ENCODE measurements around the gene PPP1R16B.
A peak's percentile ranks its signal among the peaks of the same experiment; 100 is the strongest.

The PPP1R16B gene

GRCh38 chr20:38828514-38829295 is 23.2 kb downstream of the PPP1R16B start:
- DNase-seq = no peak

DNA sequence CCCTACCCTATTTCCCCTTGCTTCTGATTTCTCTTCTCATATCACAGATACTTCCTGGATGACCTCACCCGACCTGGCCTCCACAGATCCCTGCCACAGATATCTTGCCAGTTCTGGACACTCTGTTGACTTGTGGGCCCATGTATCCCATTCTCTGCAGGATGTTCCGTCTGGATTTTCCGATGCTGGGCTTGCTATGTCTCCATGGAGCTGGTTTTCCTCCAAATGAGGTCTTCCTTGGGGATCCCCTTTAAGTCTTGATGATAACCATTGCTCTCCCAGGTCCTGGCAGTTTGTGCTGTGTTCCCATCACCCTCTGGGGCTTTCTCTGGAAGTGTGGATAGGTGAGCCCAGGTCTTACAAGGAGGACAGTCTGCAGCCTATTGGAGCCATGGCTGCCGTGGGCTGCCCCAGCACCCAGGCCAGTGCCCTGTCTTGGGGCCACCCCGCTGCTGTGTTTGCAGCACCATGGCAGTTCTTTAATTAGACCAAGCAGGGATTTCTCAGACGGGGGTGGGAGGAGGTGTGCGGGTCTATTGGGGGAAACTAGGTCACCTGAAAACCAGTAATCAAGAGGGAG is 23.9 kb downstream of the PPP1R16B start:
- DNase-seq = no peak

DNA sequence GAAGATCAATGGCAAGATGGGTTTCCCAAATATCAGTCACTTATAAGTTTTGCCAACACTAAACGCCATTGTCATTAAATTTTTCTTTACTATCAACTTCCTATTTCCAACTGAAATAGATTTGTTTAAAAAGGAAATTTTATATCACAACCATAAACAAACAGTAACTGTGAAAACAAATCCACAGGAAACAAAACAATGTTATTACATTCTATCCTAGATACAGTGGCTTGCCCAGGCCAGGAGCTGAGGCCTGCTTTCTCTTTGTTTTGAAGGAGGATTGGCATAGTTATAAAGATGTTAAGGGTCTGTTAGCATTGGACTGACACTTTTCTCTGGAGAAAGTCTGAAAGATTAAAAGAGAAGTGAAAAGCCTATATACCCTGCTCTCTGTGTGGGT is 24.9 kb downstream of the PPP1R16B start:
- no peak for DNase-seq

DNA sequence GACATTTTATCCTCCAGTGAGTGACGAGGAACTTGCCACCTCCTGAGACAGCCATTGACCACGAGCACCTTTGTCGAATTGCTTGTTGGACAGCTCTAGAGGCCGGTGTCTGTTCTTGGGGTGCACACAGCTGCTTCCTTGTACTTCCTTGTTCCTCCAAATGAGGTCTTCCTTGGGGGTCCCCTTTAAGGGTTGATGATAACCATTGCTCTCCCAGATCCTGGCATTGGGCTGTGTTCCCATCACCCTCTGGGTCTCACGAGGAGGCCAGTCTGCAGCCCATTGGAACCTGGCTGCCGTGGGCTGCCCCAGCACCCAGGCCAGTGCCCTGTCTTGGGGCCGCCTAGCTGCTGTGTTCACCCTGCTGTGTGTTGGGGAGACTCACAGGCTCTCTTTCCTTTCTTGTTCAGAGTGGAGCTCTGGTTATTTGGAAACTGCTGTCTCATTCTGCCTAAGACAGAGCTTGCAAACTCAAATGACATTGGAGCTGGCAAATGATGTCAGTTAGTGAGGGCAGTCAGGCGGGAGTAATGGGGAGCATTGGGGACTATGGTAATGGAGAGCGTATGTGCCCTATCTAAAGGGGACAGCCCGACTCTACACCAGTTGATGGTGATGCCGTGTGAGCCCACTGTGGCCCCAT is 25.7 kb downstream of the PPP1R16B start:
- no peak for DNase-seq

- no peak for DNase-seq
These were observed 26.6 kb downstream of the PPP1R16B start for GRCh38 chr20:38831995-38832620.

- DNase-seq = no peak
These were observed 27.8 kb downstream of the PPP1R16B start for GRCh38 chr20:38833154-38833856.

DNA sequence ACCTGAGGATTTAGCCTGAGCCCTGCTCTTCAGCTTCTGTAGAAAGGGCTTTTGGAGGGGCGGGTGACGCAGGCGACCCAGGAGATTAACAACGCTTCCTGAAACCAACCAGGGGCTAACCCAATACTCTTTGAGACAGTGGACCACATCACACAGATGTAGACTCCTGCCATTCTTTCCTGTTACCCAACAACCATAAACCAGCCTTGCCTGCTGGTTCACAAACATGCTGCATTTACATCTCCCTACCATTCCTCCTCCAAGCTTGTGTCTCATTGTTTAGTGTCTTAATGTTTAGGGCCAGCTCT is 28.3 kb downstream of the PPP1R16B start:
- peak; percentile 26 for DNase-seq

DNA sequence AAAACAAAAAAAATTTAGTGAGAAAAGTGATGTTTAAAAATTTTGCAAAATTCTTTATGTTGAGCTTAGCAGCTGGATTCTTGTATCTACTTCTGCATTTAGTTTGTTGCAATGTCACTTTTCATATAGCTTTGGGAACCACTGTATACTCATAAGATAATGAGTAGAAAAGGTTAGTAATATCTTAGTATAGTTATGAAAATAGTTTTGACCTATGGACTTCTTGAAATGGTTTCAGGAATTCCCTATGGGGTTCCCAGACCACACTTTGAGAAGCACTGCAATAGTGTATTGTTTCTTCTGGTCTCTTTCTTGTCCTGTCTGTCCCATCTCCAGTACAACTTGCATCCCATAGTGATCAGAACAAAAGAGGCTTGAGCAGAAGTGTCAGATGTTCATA is 29.4 kb downstream of the PPP1R16B start:
- no peak for DNase-seq

DNA sequence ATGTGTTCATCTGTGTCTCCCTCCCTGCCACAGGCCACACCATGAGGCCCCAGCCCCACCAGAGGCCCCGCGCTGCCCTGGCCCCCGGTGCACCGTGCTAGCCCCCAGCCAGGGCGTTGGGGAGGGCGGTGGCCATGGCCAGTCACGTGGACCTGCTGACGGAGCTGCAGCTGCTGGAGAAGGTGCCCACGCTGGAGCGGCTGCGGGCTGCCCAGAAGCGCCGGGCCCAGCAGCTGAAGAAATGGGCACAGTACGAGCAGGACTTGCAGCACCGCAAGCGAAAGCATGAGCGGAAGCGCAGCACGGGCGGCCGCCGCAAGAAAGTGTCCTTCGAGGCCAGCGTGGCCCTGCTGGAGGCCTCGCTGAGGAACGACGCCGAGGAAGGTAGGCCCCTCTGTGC is 30.3 kb downstream of the PPP1R16B start:
- DNase-seq = no peak

DNA sequence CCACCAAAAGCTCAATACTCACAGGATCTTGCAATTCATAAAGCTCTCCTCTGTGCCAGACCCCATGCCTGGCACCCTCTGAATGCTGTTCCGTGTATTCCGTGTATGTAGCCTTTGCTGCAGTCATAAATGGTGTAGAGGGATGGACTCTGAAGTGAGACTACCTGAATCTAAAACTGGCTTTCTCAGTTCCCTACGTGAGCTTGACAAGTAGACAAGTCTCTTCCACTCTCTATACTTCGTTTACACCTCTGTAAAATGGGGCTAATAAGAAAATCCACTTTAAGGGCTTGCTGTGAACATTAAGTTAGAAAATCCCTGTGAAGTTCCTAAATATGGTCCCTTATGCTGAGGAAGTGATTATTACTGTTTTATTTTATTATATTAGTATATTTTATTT is 31.5 kb downstream of the PPP1R16B start:
- DNase-seq = no peak

DNA sequence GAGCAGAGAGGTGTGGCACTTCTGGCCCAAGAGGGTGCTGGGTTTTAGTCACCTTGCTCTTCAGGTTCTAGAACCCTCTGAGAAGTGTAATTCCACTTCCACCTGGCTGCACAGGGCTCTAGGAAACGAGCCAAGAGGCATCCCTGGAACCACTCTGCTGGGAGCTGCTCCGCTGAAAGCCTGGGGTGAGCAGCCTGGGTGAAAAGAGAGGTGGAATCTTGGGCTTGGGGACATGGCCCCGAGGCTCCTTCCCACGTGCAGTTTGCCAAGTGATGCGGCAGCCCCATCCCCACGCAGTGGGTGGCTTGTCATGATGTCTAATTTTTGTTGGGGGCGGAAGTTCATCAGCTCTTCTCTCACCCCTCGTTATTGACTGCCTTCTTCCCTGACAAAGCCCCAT is 32.8 kb downstream of the PPP1R16B start:
- DNase-seq = no peak

DNA sequence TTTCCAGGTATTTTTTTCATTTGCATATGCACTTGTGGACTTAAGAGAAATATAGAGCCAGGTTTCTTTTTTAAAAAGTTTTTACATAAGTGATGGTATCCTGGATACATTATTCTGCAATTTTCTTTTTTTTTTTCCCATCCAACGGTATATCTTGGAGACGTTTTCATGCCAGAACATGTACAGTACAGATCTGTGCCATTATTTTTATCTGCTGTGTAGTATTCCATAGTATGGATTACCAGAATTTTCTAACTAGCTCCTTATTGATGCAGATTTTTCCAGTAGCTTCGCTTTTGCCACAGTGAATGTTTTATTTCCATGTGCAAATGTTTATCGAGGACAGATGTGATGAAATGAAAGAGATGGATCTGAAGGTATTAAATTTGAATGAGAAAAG is 34.1 kb downstream of the PPP1R16B start:
- DNase-seq = no peak

- DNase-seq = peak; percentile 28
These were observed 34.8 kb downstream of the PPP1R16B start for GRCh38 chr20:38840053-38840893.

- DNase-seq = no peak
These were observed 35.5 kb downstream of the PPP1R16B start for GRCh38 chr20:38840894-38841470.

DNA sequence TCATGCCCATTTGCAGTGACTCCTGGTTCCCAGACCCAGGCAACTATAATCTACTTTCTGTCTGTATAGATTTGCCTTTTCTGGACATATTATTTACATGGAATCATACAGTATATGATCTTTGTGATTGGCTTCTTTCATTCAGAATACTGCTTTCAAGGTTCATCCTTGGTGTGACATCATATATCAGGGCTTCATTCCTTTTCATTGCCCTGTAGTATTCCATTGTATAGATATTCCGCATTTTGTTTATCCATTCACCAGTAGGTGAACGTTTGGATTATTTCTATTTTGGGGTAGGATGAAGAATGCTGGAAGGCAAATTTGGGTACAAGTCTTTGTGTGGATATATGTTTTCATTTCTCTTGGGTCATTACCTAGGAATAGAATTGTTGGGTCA is 36.1 kb downstream of the PPP1R16B start:
- no peak for DNase-seq

DNA sequence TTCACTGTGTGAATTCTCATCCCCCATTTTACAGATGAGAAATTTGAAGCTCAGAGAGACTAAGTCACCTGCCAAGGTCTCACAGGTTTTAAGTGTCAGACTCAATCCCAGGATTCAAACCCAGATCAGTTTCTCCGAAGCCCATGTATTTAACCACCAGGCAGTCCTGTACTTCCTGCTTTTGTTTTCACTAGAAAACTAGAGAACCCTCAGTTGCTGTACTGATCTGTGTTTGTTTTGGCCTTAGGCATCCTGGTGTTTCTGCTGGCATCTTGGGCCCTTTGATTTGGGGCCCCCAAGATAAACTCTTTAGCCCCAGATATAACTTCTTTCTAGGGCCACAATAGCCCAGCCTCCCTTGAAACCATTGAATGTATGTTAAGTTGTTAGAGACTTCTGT is 36.5 kb downstream of the PPP1R16B start:
- no peak for DNase-seq

- no peak for DNase-seq
These were observed 37.1 kb downstream of the PPP1R16B start for GRCh38 chr20:38842558-38842981.

DNA sequence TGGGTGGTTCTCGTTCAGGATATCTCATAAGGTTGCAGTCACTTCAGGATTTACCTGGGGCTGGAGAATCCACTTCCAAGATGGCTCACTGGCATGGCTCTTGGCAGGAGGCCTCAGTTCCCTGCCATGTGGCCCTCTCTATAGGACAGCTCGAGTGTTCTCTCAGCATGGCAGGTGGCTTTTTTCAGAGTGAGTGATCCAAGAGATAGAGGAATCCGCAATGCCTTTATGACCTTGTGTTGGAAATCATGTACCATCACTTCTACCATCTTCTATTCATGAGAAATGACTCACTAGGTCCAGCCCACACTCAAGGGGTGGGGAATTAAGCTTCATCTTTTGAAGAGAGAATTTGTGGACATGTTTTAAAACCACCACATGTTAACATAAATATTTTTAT is 37.8 kb downstream of the PPP1R16B start:
- DNase-seq = no peak

GRCh38 chr20:38844963-38845362 is 39.5 kb downstream of the PPP1R16B start:
- no peak for DNase-seq

- DNase-seq = no peak
These were observed 42.3 kb downstream of the PPP1R16B start for GRCh38 chr20:38847840-38848239.

DNA sequence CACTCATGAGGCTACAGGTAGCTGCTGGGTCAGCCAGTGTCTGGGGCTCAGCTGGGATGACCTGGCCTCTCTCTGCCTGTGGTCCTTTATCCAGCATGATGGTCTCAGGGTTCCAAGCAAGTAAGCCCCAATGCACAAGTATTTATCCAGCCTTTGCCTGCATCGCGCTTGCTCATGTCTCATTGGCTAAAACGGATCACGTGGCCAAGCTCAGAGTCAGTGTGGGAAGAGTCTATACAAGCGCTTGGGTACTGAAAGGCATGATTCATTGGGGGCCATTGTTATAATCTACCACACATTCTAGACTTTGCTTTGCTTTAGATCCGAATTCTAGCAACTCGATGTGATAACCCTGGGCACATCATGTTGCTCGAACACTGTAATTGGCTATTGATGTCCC is 48.3 kb downstream of the PPP1R16B start:
- DNase-seq = no peak

DNA sequence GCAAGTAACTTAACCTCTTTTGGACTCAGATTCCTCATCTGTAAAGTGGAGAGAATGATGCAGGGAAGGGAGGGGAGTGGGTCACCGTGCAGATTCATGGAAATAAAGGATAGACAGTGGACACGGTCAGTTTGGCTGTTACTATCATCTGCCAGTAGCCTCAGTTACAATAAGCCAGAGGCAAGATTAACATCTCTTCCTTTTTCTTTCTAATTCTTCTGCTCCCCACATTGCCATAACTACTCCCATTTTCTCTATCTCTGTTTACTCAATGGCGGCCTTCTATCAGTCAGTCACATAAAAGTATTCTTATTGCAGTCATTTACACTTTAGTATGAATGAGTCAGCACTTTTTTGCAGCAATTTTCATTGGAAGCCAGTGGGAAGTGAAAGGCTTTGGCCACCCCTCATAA is 49.2 kb downstream of the PPP1R16B start:
- DNase-seq = no peak

Data from effector CD4-positive, alpha-beta T cell (primary cell).